Kidney (tissue), 14 donors: Measurements from ENCODE around the gene NEDD4L. TPM values are rescaled to one million over a fixed set of nuclear protein-coding genes. Genes with fewer than 3 reads are reported as not detected.

Source experiments
- DNase-seq, 5 donors: peaks; one replicate each; pipeline ENCODE4 v3.0.0-alpha.2; 2013 to 2020
- FAIRE-seq: peaks from 2 replicates; lab custom pipeline; 2012; peaks lifted over from hg19 to GRCh38; lab: Jason Lieb, UNC
- H3K27ac ChIP-seq, 2 donors: one replicate each; pipeline ENCODE4 v1.7.0; 2013; ENCODE audit warnings: low read depth in 2 of 2, low read length in 2 of 2, inconsistent platforms in 1 of 2
- H3K27me3 ChIP-seq: one replicate; pipeline ENCODE4 v1.7.1; 2013; ENCODE audit warnings: low read length, inconsistent platforms; ENCODE audit not compliant: control insufficient read depth, insufficient read depth
- H3K36me3 ChIP-seq, 3 donors: one replicate each; pipeline versions ENCODE4 v1.7.0 to v1.7.1; 2013; ENCODE audit warnings: low read length in 3 of 3, control low read depth in 1 of 3, inconsistent platforms in 1 of 3; ENCODE audit not compliant: insufficient read depth in 3 of 3, control insufficient read depth in 2 of 3
- H3K4me1 ChIP-seq, 3 donors: one replicate each; pipeline versions ENCODE4 v1.7.0 to v1.7.1; 2013; ENCODE audit warnings: low read length in 3 of 3, inconsistent platforms in 1 of 3, low read depth in 1 of 3; ENCODE audit not compliant: control insufficient read depth in 2 of 3, insufficient read depth in 2 of 3
- H3K4me3 ChIP-seq, 3 donors: one replicate each; pipeline versions ENCODE4 v1.7.0 to v1.8.1; 2013; ENCODE audit warnings: low read length in 3 of 3, control low read depth in 1 of 3, inconsistent platforms in 1 of 3
- H3K9ac ChIP-seq, 3 donors: one replicate each; pipeline versions ENCODE4 v1.7.0 to v1.7.1; 2013; ENCODE audit warnings: low read length in 3 of 3, control low read depth in 1 of 3, inconsistent platforms in 1 of 3
- H3K9me3 ChIP-seq, 3 donors: one replicate each; pipeline versions ENCODE4 v1.7.0 to v1.7.1; 2013; ENCODE audit warnings: low read length in 3 of 3, control low read depth in 1 of 3, inconsistent platforms in 1 of 3; ENCODE audit not compliant: control insufficient read depth in 2 of 3, insufficient read depth in 1 of 3
- CTCF ChIP-seq: IDR thresholded peaks from 3 replicates; pipeline ENCODE4 v1.5.1; 2012; ENCODE audit warnings: mild to moderate bottlenecking, moderate library complexity, borderline replicate concordance; ENCODE audit not compliant: insufficient read depth; ENCODE audit errors: extremely low read depth
- intact Hi-C: fragments of 100-400 bp; cut with DNase I; formaldehyde crosslinking; loops from one replicate; pipeline ENCODE4 v1.11.1; 2022
- polyA plus RNA-seq: library from polyadenylated mRNA; stranded (reverse); fragments of 350-450 nt; fragmentation: Illumina TruSeq; extraction: RNeasy Lipid Tissue Mini Kit (QIAGEN cat#74804); gene quantifications from one replicate; pipeline ENCODE4 v1.2.3, GENCODE V29; 2014; ENCODE audit warnings: low read depth, low replicate concordance; ENCODE audit not compliant: insufficient read depth
- total RNA-seq: library from RNA; stranded (reverse); fragmentation: NEBNext Ultra II Directional; extraction: Animal tissue kit (Norgen Biotek cat#: 25700); gene quantifications from one replicate; pipeline ENCODE4 v1.2.1, GENCODE V29; 2021
- donor health status: control.
- donor health status: control.
- donor health status: control.
- donor health status: control.
- donor health status: control.
- donor health status: DM: yes; HTN: yes; CAD: no.
- donor health status: Normal renal cell carcinoma (clear cell type).

Gene NEDD4L
- total and polyA plus RNA-seq, 2 donors from 2014 or later, result 90.8 to 95.7 TPM

GRCh38 chr18:58394046-58394445 lies 350.0 kb downstream of the NEDD4L start:
- Histone ChIP-seq H3K36me3 (peaks cover 9 to 42% (median 24%) of the 10 kb centered on the region in 3 donors), H3K4me1 (peaks cover 6 to 39% (median 12%) of the 10 kb centered on the region in 3 donors), H3K27ac (peak overlapping the region in 1 of 2 donors; percentile 32), H3K9ac (no peak overlapping the region), H3K9me3 (no peaks in the 10 kb centered on the region), H3K4me3 (no peak overlapping the region), H3K27me3 (no peaks in the 10 kb centered on the region)
- intact Hi-C loops, result no loop called here
- DNase-seq (no peak), FAIRE-seq (no peak)
- no peak for TF ChIP-seq CTCF

GRCh38 chr18:58394602-58395425 lies 350.8 kb downstream of the NEDD4L start:
- TF ChIP-seq CTCF, result no peak
- intact Hi-C loops, result no loop called here
- Histone ChIP-seq H3K4me3 (no peak overlapping the region), H3K27ac (peak overlapping the region; percentile 21 to 23), H3K27me3 (no peaks in the 10 kb centered on the region), H3K4me1 (peaks cover 6 to 39% (median 12%) of the 10 kb centered on the region in 3 donors), H3K9ac (no peak overlapping the region), H3K9me3 (no peaks in the 10 kb centered on the region), H3K36me3 (peaks cover 9 to 39% (median 21%) of the 10 kb centered on the region in 3 donors)
- DNase-seq, result no peak
- no peak for FAIRE-seq

GRCh38 chr18:58396144-58396543 lies 352.1 kb downstream of the NEDD4L start:
- TF ChIP-seq CTCF, result no peak
- FAIRE-seq, result no peak
- Histone ChIP-seq H3K4me3 (no peak overlapping the region), H3K27me3 (no peaks in the 10 kb centered on the region), H3K27ac (no peak overlapping the region), H3K9me3 (no peaks in the 10 kb centered on the region), H3K4me1 (peaks cover 6 to 39% (median 12%) of the 10 kb centered on the region in 3 donors), H3K9ac (no peak overlapping the region), H3K36me3 (peaks cover 9 to 26% (median 17%) of the 10 kb centered on the region in 3 donors)
- intact Hi-C loops, result no loop called here
- DNase-seq, result no peak
